Immature natural killer cell (primary cell): Measurements from ENCODE around the gene WDR17. TPM values are rescaled to one million over a fixed set of nuclear protein-coding genes. Genes with fewer than 3 reads are reported as not detected.

ENCODE experiments used
- DNase-seq, 3 donors: peaks; one replicate each; pipeline ENCODE4 v3.0.0; 2022; ENCODE audit warnings: mixed read lengths in 1 of 3
- H3K27ac Mint-ChIP-seq, 6 donors: one replicate each; pipeline ENCODE4 v1.8.0; 2020; ENCODE audit warnings: mixed read lengths in 6 of 6, mild to moderate bottlenecking in 5 of 6, inconsistent platforms in 4 of 6, moderate library complexity in 3 of 6
- H3K27me3 Mint-ChIP-seq, 3 donors: one replicate each; pipeline ENCODE4 v1.8.0; 2020 to 2021; ENCODE audit warnings: low read depth in 3 of 3, mild to moderate bottlenecking in 3 of 3, mixed read lengths in 3 of 3, moderate library complexity in 3 of 3, inconsistent platforms in 1 of 3
- H3K36me3 Mint-ChIP-seq, 3 donors: one replicate each; pipeline ENCODE4 v1.8.0; 2020; ENCODE audit warnings: mixed read lengths in 3 of 3, inconsistent platforms in 2 of 3, mild to moderate bottlenecking in 2 of 3
- H3K4me1 Mint-ChIP-seq, 2 donors: one replicate each; pipeline ENCODE4 v1.8.0; 2020; ENCODE audit warnings: inconsistent platforms in 2 of 2, mild to moderate bottlenecking in 2 of 2, mixed read lengths in 2 of 2, moderate library complexity in 1 of 2
- H3K4me3 Mint-ChIP-seq, 5 donors: one replicate each; pipeline ENCODE4 v1.8.0; 2020; ENCODE audit warnings: mild to moderate bottlenecking in 5 of 5, mixed read lengths in 5 of 5, inconsistent platforms in 3 of 5, moderate library complexity in 3 of 5
- H3K9me3 Mint-ChIP-seq, 6 donors: one replicate each; pipeline ENCODE4 v1.8.0; 2020; ENCODE audit warnings: mild to moderate bottlenecking in 6 of 6, mixed read lengths in 6 of 6, inconsistent platforms in 4 of 6, moderate library complexity in 3 of 6
- polyA plus RNA-seq, 3 donors: library from polyadenylated mRNA; unstranded; fragments of 300-500 nt; fragmentation: Illumina TruSeq; gene quantifications; one replicate each; pipeline ENCODE4 v1.2.3, GENCODE V29; 2021

WDR17 gene
- polyA plus RNA-seq, 3 donors from 2014 or later = not detected

DNA sequence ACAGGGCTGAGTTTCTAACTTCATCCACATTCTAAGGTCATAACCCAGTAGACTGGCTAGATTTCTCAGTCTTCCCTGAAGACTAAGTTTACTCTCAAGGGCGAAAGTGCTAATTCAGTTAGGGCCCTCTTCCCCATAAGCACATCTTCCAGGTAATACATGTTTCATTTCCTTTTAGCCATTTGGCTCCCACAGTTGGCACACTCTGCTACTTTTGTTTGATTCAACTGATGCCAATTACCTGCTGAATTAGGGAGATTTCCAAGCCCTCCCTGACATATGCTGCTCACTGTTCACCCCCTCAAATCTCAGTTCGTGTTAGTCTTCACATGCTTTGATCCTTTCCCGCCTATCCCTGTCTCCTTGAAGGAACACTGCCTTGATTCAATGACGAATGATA, 17.0 kb upstream of the WDR17 start:
- Mint-ChIP-seq H3K4me3 (no peak overlapping the region), H3K4me1 (no peaks in the 10 kb centered on the region), H3K27ac (no peak overlapping the region)

DNA sequence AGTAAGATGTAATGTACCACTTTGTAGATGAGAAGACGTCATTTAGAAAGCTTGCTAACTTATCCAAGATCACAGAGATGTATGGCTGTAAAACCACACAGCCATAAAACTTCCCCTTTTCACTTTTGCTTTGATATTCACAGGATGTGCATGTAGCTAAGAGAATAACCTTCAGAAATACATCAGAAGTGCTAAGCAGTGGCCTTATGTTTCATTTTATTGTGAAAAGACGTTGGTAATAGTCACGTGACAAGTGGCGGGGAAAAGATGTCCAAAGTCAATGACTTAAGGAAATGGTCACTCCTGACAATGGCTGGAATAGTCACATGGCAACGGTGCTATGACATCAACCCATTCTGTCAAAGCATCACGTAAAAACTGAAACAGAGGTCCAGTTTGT, 12.9 kb upstream of the WDR17 start:
- Mint-ChIP-seq H3K4me1 (no peaks in the 10 kb centered on the region), H3K36me3 (no peaks in the 10 kb centered on the region), H3K27me3 (peaks cover 0 to 3% (median 0%) of the 10 kb centered on the region in 3 donors), H3K9me3 (no peaks in the 10 kb centered on the region), H3K27ac (no peak overlapping the region), H3K4me3 (no peak overlapping the region)
- DNase-seq = no peak

More for the DNA sequence above, 17.0 kb upstream of the WDR17 start:
- no peak for DNase-seq
- H3K36me3 Mint-ChIP-seq = no peaks in the 10 kb centered on the region
- H3K27me3 Mint-ChIP-seq = peaks cover 0 to 3% (median 2%) of the 10 kb centered on the region in 3 donors
- H3K9me3 Mint-ChIP-seq = peaks cover 0 to 13% (median 0%) of the 10 kb centered on the region in 6 donors

DNA sequence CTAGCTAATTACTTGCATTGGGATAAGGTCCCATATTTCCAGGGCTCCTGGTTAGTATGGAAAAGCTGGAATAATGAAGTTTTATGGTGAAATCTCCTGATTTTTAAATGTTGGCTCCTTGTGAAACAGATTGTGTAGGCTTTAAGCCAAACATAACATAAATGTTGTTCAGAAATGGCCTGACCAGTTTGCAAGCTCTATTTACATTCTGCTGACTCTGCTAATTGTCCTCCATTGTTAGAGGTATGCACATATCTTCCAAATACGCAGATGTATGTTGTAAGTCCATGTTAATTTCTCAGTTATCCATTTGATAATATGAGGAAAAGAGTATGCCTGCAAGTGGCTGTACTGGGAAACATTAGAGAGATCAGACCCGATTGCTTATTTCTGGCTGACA, 11.9 kb upstream of the WDR17 start:
- no peaks in the 10 kb centered on the region for H3K9me3 Mint-ChIP-seq
- DNase-seq = no peak
- H3K4me3 Mint-ChIP-seq = no peak overlapping the region

DNA sequence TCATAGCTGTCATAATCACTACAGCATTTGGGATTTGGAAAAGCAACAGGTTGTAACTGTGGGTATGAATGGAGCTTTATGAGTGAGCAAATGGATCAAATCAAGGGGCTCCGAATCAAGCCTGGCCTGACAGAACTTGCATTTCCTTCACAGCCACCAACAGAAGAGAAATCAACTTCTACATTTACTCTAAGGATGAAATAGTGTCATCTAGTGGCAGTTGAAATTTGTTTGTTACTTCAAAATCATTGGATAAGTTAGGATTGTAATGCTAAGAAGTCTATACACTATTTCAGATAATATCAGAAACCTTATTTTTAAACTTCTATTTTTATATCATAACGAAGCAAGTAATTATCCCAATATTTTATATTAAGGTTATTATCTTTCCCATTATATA, 10.7 kb upstream of the WDR17 start:
- DNase-seq = no peak
- Mint-ChIP-seq H3K27ac (no peak overlapping the region), H3K4me3 (no peak overlapping the region), H3K36me3 (no peaks in the 10 kb centered on the region), H3K4me1 (no peaks in the 10 kb centered on the region), H3K27me3 (peaks cover 0 to 3% (median 2%) of the 10 kb centered on the region in 3 donors), H3K9me3 (no peaks in the 10 kb centered on the region)

More for the DNA sequence above, 11.9 kb upstream of the WDR17 start:
- Mint-ChIP-seq H3K27ac (no peak overlapping the region), H3K36me3 (no peaks in the 10 kb centered on the region), H3K4me1 (no peaks in the 10 kb centered on the region), H3K27me3 (peaks cover 0 to 3% (median 2%) of the 10 kb centered on the region in 3 donors)

DNA sequence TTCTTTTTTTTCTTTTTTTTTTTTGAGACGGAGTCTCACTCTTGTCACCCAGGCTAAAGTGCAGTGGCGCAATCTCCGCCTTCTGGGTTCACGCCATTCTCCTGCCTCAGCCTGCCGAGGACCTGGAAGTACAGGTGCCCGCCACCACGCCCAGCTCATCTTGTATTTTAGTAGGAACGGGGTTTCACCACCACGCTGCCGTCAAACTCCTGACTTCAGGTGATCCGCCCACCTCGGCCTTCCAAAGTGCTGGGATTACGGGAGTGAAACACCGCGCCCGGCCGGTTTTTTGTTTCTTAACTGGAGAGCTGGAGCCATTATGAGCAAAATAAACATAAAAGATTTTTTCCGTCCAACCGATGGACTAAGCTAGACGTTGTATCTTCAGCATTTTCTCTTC, 1.9 kb upstream of the WDR17 start:
- Mint-ChIP-seq H3K9me3 (peaks cover 0 to 4% (median 3%) of the 10 kb centered on the region in 6 donors), H3K27me3 (peaks cover 0 to 6% (median 5%) of the 10 kb centered on the region in 3 donors), H3K36me3 (no peaks in the 10 kb centered on the region), H3K27ac (no peak overlapping the region), H3K4me3 (no peak overlapping the region), H3K4me1 (peaks cover 6 to 16% of the 10 kb centered on the region in 2 donors)
- DNase-seq = no peak

DNA sequence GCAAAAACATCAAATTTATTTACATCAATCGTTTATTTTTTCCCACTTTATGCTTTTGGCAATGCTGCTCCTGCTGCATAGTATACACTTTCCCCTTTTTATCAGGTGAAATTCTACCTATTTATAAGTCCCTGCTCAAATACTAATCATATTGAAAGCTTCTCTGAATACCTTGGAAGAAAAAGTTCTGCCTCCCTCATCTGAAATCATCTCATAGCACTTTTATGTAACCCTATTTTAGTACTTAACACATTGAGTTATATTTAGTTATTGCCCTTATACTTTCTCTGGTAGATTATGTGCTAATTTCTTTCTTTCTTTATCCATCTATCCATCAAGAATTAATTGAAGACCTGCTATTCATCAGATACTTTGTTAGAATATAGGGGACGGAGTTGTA, 1.1 kb upstream of the WDR17 start:
- peak overlapping the region in 1 of 5 donors; percentile 19 for H3K4me3 Mint-ChIP-seq
- DNase-seq = no peak
- H3K27me3 Mint-ChIP-seq = peaks cover 0 to 6% (median 5%) of the 10 kb centered on the region in 3 donors
- peaks cover 6 to 16% of the 10 kb centered on the region in 2 donors for H3K4me1 Mint-ChIP-seq
- no peaks in the 10 kb centered on the region for H3K36me3 Mint-ChIP-seq
- peaks cover 0 to 4% (median 3%) of the 10 kb centered on the region in 6 donors for H3K9me3 Mint-ChIP-seq
- H3K27ac Mint-ChIP-seq = no peak overlapping the region

DNA sequence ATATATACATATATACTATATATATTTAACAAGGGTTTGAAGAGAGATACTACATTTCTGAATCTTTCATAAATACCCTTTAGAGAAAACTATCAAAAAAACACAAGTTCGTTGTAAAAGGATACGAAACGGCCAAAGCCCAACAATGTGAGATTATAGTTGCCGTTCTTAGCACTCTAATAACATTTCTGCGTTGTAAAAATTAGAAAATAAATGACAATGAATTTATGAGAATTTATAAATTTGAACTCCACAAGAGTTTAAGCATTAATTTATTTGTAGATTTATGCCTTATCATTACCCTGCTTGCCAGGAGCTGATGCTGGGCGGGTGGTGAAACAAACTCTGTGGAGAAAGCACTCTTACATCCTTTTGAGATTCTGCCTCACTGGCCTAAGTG, 1.1 kb downstream of the WDR17 start:
- Mint-ChIP-seq H3K4me1 (peaks cover 6 to 16% of the 10 kb centered on the region in 2 donors), H3K4me3 (no peak overlapping the region), H3K27ac (no peak overlapping the region), H3K36me3 (no peaks in the 10 kb centered on the region), H3K27me3 (peaks cover 0 to 6% (median 3%) of the 10 kb centered on the region in 3 donors), H3K9me3 (peaks cover 0 to 11% (median 4%) of the 10 kb centered on the region in 6 donors)
- DNase-seq = no peak

DNA sequence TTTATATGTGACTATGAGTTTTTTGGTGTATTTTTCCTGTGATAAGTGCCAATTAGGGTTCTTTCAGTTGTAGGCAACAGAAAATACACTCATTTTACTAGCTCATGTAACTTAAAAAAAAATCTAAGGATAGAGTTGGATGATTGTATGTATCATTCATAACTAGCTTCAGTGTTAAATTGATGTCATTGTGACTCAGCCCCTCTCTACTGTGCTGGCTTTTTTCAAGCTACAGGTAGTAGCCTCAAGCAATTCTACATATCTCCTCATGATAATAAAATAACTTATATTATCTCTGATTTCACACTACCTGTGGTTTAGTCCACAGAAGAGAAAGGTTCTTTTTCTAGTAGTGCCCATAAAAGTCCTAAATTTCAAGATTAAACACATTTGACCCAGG, 11.9 kb downstream of the WDR17 start:
- H3K36me3 Mint-ChIP-seq = no peaks in the 10 kb centered on the region
- H3K4me3 Mint-ChIP-seq = no peak overlapping the region
- H3K9me3 Mint-ChIP-seq = peaks cover 0 to 13% (median 2%) of the 10 kb centered on the region in 6 donors
- no peaks in the 10 kb centered on the region for H3K4me1 Mint-ChIP-seq
- peaks cover 2% of the 10 kb centered on the region in 3 donors for H3K27me3 Mint-ChIP-seq
- H3K27ac Mint-ChIP-seq = no peak overlapping the region
- DNase-seq = no peak

DNA sequence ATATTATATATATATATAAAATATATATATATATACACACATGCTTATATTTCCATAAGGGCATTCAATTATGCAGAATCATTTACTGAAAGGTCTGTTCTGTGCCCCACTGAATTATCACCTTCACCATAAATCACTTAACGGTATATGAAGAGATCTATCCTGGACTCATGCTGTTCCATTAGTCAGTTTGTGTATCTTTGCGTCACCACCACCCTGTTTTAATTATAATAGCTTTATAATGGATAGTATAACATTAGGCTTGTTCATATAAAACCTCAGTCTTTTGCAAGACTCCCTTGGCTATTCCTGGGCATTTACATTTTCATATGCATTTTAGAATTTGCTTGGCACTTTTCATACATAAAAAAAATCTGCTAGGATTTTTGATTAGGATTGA, 19.1 kb downstream of the WDR17 start:
- Mint-ChIP-seq H3K4me3 (no peak overlapping the region), H3K4me1 (no peaks in the 10 kb centered on the region), H3K9me3 (peaks cover 0 to 3% (median 0%) of the 10 kb centered on the region in 6 donors), H3K27ac (no peak overlapping the region), H3K27me3 (peaks cover 2% of the 10 kb centered on the region in 3 donors), H3K36me3 (no peaks in the 10 kb centered on the region)
- DNase-seq = no peak

DNA sequence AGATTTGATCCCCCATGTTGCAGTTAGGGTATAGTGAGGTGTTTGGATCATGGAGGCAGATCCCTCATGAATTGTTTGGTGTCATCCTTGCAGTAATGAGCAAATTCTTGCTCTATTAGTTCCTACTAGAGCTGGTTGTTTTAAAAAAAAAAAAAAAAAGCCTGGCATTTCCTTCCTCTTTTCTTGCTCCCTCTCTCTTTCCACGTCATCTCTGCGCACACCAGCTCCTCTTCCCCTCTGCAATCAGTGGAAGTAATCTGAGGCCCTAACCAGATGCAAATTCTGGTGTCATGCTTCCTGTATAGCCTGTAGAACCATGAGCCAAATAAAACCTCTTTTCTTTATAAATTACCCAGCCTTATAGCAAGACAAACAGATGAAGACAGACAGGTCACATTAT, 24.5 kb downstream of the WDR17 start:
- Mint-ChIP-seq H3K4me1 (no peaks in the 10 kb centered on the region), H3K4me3 (no peak overlapping the region), H3K9me3 (peaks cover 0 to 10% (median 4%) of the 10 kb centered on the region in 6 donors), H3K27me3 (no peaks in the 10 kb centered on the region), H3K27ac (no peak overlapping the region), H3K36me3 (no peaks in the 10 kb centered on the region)
- DNase-seq = no peak

DNA sequence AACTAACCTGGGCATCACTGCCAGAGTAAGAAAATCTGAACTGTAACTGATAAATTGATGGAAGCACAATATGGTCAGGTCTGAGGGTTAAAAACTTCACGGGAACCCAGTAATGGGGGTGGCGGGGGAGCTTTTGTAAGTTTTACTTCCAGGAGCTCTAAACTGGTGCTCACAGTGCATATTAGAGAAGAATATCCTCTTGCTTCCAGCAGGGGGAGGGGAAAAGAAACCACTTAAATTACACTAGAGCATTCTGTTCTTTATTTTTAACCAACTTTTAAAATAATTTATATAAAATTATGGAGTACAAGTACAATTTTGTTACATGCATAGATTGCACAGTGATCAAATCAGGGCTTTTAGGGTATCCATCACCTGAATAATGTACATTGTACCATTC, 33.7 kb downstream of the WDR17 start:
- Mint-ChIP-seq H3K36me3 (no peaks in the 10 kb centered on the region), H3K27ac (no peak overlapping the region), H3K4me1 (no peaks in the 10 kb centered on the region), H3K4me3 (no peak overlapping the region), H3K27me3 (no peaks in the 10 kb centered on the region), H3K9me3 (peaks cover 2 to 34% (median 7%) of the 10 kb centered on the region in 6 donors)
- DNase-seq = no peak

DNA sequence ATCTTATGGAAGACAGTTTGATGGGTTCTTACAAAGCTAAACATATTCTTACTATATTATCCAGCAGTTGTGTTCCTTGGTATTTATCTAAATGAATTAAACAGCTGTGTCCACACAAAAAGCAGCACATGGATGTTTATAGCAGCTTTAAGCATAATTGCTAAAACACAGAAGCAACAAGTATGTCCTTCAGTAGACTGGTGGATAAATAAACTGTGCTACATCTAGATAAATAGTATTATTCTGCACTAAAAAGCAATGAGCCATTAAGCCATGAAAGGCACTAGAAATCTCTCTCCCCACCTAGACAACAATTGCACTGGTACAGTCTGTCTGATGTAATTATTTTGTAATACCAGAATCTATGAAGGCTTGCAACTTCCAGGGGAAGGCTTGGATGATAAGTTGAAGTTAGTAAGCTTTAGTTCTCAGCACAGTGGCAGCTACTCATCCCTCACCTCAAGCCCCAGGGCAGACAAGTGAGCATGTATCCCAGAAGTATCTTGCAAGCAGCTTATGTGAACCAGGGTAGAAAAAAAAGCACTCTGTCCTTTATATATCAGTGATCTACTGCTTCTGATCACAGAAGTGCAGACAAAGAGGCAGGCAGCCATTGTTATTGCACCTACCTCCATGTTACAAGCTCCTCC, 36.9 kb downstream of the WDR17 start:
- H3K4me3 Mint-ChIP-seq = no peak overlapping the region

DNA sequence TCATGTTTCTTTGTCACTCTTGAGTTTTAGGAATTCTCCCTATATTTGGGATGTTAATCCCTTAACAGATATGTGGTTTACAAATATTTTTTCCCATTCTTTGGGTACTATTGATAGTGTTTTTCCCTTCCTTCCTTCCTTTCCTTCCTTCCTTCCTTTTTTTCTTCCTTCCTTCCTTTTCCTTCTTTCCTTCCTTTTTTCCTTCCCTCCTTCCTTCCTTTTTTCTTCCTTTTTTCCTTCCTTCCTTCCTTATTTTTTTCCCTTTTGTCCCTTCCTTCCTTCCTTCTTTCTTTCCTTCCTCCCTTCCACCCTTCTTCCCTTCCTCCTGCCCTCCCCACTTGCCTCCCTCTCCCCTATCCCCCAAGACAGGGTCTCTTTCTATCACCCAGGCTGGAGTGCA, 42.1 kb downstream of the WDR17 start:
- DNase-seq = no peak
- Mint-ChIP-seq H3K27me3 (no peaks in the 10 kb centered on the region), H3K4me3 (no peak overlapping the region), H3K36me3 (no peaks in the 10 kb centered on the region), H3K9me3 (peaks cover 1 to 11% (median 6%) of the 10 kb centered on the region in 6 donors), H3K27ac (no peak overlapping the region), H3K4me1 (no peaks in the 10 kb centered on the region)

More for the DNA sequence above, 36.9 kb downstream of the WDR17 start:
- DNase-seq = no peak
- Mint-ChIP-seq H3K27ac (no peak overlapping the region), H3K9me3 (peaks cover 5 to 34% (median 7%) of the 10 kb centered on the region in 6 donors), H3K36me3 (no peaks in the 10 kb centered on the region), H3K4me1 (no peaks in the 10 kb centered on the region), H3K27me3 (no peaks in the 10 kb centered on the region)

DNA sequence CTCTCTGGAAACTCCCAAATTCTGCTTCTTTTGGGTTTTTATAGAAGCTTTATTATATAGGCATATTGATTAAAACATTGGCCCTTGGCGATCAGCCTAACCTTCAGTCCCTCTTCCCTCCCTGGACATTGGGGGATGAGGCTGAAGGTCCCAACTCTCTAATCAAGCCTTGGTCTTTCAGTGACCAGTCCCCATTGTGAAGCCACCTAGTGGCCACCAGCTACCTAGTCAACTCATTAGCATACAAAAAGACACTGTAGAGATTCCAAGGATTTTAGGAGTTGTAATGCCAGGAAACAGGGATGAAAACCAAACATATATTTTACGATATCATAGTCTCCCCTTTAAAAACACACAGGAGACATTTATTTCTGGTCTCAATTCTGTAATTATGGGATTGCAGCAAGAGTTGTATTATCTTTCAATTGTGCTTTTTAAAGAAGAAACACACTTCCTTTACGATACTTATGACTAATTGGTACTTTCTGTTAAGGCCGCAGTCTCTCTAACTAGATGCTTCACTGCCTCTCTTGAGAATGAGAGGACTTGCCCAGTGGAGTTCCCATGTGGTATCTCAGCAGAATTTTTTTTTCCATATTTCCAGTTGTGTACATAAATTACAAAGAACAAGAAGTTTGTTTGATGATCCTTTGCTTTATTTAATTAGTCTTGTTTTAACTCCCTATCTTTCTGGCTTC, 58.2 kb downstream of the WDR17 start:
- H3K4me3 Mint-ChIP-seq = no peak overlapping the region

More for the DNA sequence above, 58.2 kb downstream of the WDR17 start:
- H3K4me1 Mint-ChIP-seq = no peaks in the 10 kb centered on the region
- H3K36me3 Mint-ChIP-seq = no peaks in the 10 kb centered on the region
- H3K27me3 Mint-ChIP-seq = peaks cover 0 to 2% (median 0%) of the 10 kb centered on the region in 3 donors
- no peak overlapping the region for H3K27ac Mint-ChIP-seq
- no peak for DNase-seq
- peaks cover 0 to 5% (median 0%) of the 10 kb centered on the region in 6 donors for H3K9me3 Mint-ChIP-seq
